ENCODE results near the gene KIF18B. TPM values are rescaled to one million over a fixed set of nuclear protein-coding genes. Genes with fewer than 3 reads are reported as not detected.

The KIF18B gene
- total and polyA plus RNA-seq, 7 donors, result under 0.01 to 10.5 (median 0.60) TPM

GRCh38 chr17:44884941-44885340 is 62.6 kb downstream of the KIF18B start:
- TF ChIP-seq EP300 (IDR thresholded peaks at IDR 0.05) (no peak), POLR2AphosphoS5 (IDR thresholded peaks at IDR 0.05) (no peak), POLR2A (IDR thresholded peaks at IDR 0.05) (no peak), CTCF (IDR thresholded peaks at IDR 0.05) (no peak)
- Histone ChIP-seq H3K36me3 (peaks cover 4 to 80% (median 52%) of the 10 kb centered on the region in 4 donors), H3K27ac (no peak overlapping the region), H3K27me3 (no peaks in the 10 kb centered on the region), H3K4me1 (no peaks in the 10 kb centered on the region), H3K9me3 (no peaks in the 10 kb centered on the region), H3K4me3 (no peak overlapping the region)
- 97 to 98% methylated on average over 2 of the region's 2 CpGs for WGBS, 2 donors
- intact Hi-C loops (cut with DNase I), result no loop called here
- no peak for DNase-seq

- no peaks in the 10 kb centered on the region for H3K9me3 ChIP-seq
- H3K27me3 ChIP-seq, result no peaks in the 10 kb centered on the region
- no peak overlapping the region for H3K4me3 ChIP-seq
- intact Hi-C loops (cut with DNase I), result no loop called here
- H3K36me3 ChIP-seq, result peaks cover 11 to 84% (median 54%) of the 10 kb centered on the region in 4 donors
- 94 to 96% methylated on average over 4 of the region's 4 CpGs for WGBS, 2 donors
- peaks cover 0 to 7% (median 2%) of the 10 kb centered on the region in 4 donors for H3K4me1 ChIP-seq
- H3K27ac ChIP-seq, result no peak overlapping the region
- no peak for DNase-seq
- TF ChIP-seq POLR2AphosphoS5 (IDR thresholded peaks at IDR 0.05), result no peak
- no peak for TF ChIP-seq POLR2A (IDR thresholded peaks at IDR 0.05)
- no peak for TF ChIP-seq CTCF (IDR thresholded peaks at IDR 0.05)
- no peak for TF ChIP-seq EP300 (IDR thresholded peaks at IDR 0.05)
Measured at GRCh38 chr17:44881145-44881544, 66.4 kb downstream of the KIF18B start.

- H3K36me3 ChIP-seq, result peaks cover 16 to 84% (median 56%) of the 10 kb centered on the region in 4 donors
Measured at GRCh38 chr17:44880062-44880461, 67.5 kb downstream of the KIF18B start.

GRCh38 chr17:44879376-44879775 is 68.2 kb downstream of the KIF18B start:
- Histone ChIP-seq H3K4me1 (peaks cover 0 to 7% (median 2%) of the 10 kb centered on the region in 4 donors), H3K9me3 (no peaks in the 10 kb centered on the region), H3K4me3 (no peak overlapping the region), H3K27ac (no peak overlapping the region), H3K27me3 (no peaks in the 10 kb centered on the region), H3K36me3 (peaks cover 16 to 84% (median 53%) of the 10 kb centered on the region in 4 donors)
- 89 to 99% methylated on average over 6 of the region's 6 CpGs for WGBS, 2 donors
- intact Hi-C loops (cut with DNase I), result no loop called here
- no peak for DNase-seq
- TF ChIP-seq POLR2AphosphoS5 (IDR thresholded peaks at IDR 0.05) (no peak), POLR2A (IDR thresholded peaks at IDR 0.05) (no peak), CTCF (IDR thresholded peaks at IDR 0.05) (no peak), EP300 (IDR thresholded peaks at IDR 0.05) (no peak)

More at GRCh38 chr17:44880062-44880461, 67.5 kb downstream of the KIF18B start:
- WGBS, 2 donors, result 96% methylated on average over 2 of the region's 2 CpGs
- Histone ChIP-seq H3K27ac (no peak overlapping the region), H3K4me3 (no peak overlapping the region), H3K27me3 (no peaks in the 10 kb centered on the region), H3K4me1 (peaks cover 0 to 7% (median 2%) of the 10 kb centered on the region in 4 donors), H3K9me3 (no peaks in the 10 kb centered on the region)
- intact Hi-C loops (cut with DNase I), result no loop called here
- TF ChIP-seq CTCF (IDR thresholded peaks at IDR 0.05) (no peak), POLR2AphosphoS5 (IDR thresholded peaks at IDR 0.05) (no peak), EP300 (IDR thresholded peaks at IDR 0.05) (no peak), POLR2A (IDR thresholded peaks at IDR 0.05) (no peak)
- DNase-seq, result no peak

Measured in sigmoid colon (tissue), 7 donors.